ENCODE measurements around the gene MAPK10. TPM values are rescaled to one million over a fixed set of nuclear protein-coding genes. Genes with fewer than 3 reads are reported as not detected.

The MAPK10 gene
- total and polyA plus RNA-seq, 2 donors (not counting 3 experiments of a cell fraction or from before 2014, with no cell fraction given): 0.17 TPM; not detected in 1

DNA sequence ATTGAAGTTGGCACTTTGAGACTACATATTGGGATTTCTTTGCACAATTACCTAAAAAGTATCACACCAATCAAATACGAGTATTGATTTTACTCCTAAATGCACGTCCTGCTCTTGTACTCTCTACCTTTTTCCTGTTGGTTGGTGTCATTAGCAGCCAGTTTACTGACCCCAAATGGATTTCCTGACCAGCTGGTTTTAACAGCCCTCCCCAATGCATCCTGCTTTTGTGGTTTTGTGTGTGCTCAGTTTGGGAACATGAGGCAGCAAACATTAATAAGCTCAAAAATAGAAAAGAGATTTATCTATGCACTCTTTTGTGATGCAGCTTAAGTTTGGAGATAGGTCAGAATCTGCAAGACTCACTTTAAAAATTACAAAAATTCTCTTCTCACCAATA is 230.3 kb downstream of the MAPK10 start:
- no TSS peak for BruUV-seq (replicated peaks)

DNA sequence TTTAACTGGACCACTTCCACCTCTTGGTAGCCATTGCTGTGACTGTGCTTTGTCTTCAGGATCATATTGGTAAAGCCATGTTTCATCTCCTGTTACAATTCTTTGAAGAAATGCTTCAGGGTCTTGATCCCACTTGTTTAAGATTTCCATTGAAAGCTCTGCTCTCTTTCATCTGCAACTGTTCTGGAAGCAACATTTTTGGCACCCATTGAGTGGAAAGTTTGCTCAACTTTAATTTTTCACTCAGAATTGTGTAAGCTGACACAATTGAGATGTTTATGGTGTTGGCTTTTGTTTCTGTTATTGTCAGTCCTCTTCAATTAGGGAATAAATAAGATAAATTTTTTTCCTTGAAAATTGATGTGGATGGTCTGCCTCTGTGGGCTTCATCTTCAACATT is 237.4 kb downstream of the MAPK10 start:
- FAIRE-seq (no peak), DNase-seq (ENCODE audit: low read depth, low spot score) (no peak)
- POLR2A ChIA-PET: no interaction called here
- Histone ChIP-seq H3K9me3 (replicated peaks; ENCODE audit: control insufficient read depth, insufficient read depth, low read length) (no peaks in the 10 kb centered on the region), H3K4me1 (ENCODE audit: control insufficient read depth, extremely low read depth, insufficient read depth, low read length) (no peaks in the 10 kb centered on the region), H3K4me2 (ENCODE audit: insufficient read depth, low read length) (no peak overlapping the region), H4K20me1 (replicated peaks; ENCODE audit: control insufficient read depth, extremely low read depth, insufficient read depth, low read length) (no peaks in the 10 kb centered on the region), H3K9me1 (replicated peaks; ENCODE audit: control insufficient read depth, extremely low read depth, insufficient read depth, low read length) (no peaks in the 10 kb centered on the region), H2AFZ (ENCODE audit: low read depth, low read length) (no peak overlapping the region), H3K27ac (ENCODE audit: insufficient read depth, low read depth, low read length) (no peak overlapping the region), H3K9ac (replicated peaks; ENCODE audit: extremely low read depth, insufficient read depth, low read length) (no peak overlapping the region), H3K4me3 (replicated peaks in 1 of 3; ENCODE audit: insufficient read depth in 1 of 3, low read depth in 1 of 3, low read length in 3 of 3) (no peak overlapping the region), H3K36me3 (ENCODE audit: control insufficient read depth in 2 of 2, extremely low read depth in 1 of 2, insufficient read depth in 2 of 2, low read length in 2 of 2) (no peaks in the 10 kb centered on the region), H3K27me3 (ENCODE audit: control insufficient read depth in 2 of 2, insufficient read depth in 2 of 2, low read length in 2 of 2) (peaks cover 0 to 3% of the 10 kb centered on the region in 2 experiments), H3K79me2 (ENCODE audit: control insufficient read depth, insufficient read depth, low read length) (no peaks in the 10 kb centered on the region)
- CTCF ChIA-PET: no interaction called here
- intact Hi-C loops (cut with micrococcal nuclease): no loop called here
- TF ChIP-seq MYC (IDR thresholded peaks at IDR 0.05; ENCODE audit: low read depth, low read length): no peak
- TF ChIP-seq, protein P1, sequence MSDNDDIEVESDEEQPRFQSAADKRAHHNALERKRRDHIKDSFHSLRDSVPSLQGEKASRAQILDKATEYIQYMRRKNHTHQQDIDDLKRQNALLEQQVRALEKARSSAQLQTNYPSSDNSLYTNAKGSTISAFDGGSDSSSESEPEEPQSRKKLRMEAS (IDR thresholded peaks at IDR 0.05; ENCODE audit: insufficient read depth, insufficient read length): no peak
- TF ChIP-seq FOS (IDR thresholded peaks at IDR 0.05; ENCODE audit: borderline replicate concordance, insufficient read depth, low read length): no peak
- TF ChIP-seq JUN (IDR thresholded peaks at IDR 0.05; ENCODE audit: borderline replicate concordance, insufficient read depth, insufficient read length, low read depth): no peak
- TF ChIP-seq POLR2AphosphoS5 (IDR thresholded peaks at IDR 0.05; ENCODE audit: insufficient read depth, low read depth, low read length): no peak
- dilution Hi-C loops (cut with MboI; ENCODE audit: extremely low pct_ligation_motif_present, low sequenced_read_pairs): no loop called here
- no TSS peak for BruUV-seq (replicated peaks)

More for the DNA sequence above, 230.3 kb downstream of the MAPK10 start:
- H3K79me2 ChIP-seq (ENCODE audit: control insufficient read depth, insufficient read depth, low read length): no peaks in the 10 kb centered on the region
- ChIA-PET CTCF (interaction anchor here (1.4 kb wide), 1 partner anchor 10 kb away, joined by 3 read pairs; no protein-coding TSS in a partner anchor), POLR2A (no interaction called here)
- peaks cover 0 to 3% of the 10 kb centered on the region in 2 experiments for H3K27me3 ChIP-seq (ENCODE audit: control insufficient read depth in 2 of 2, insufficient read depth in 2 of 2, low read length in 2 of 2)
- H3K4me3 ChIP-seq (replicated peaks in 1 of 3; ENCODE audit: insufficient read depth in 1 of 3, low read depth in 1 of 3, low read length in 3 of 3): no peak overlapping the region
- intact Hi-C loops (cut with micrococcal nuclease) (no loop called here), dilution Hi-C loops (cut with MboI; ENCODE audit: extremely low pct_ligation_motif_present, low sequenced_read_pairs) (no loop called here)
- no peaks in the 10 kb centered on the region for H3K9me3 ChIP-seq (replicated peaks; ENCODE audit: control insufficient read depth, insufficient read depth, low read length)
- H3K4me1 ChIP-seq (ENCODE audit: control insufficient read depth, extremely low read depth, insufficient read depth, low read length): no peaks in the 10 kb centered on the region
- no peak overlapping the region for H3K4me2 ChIP-seq (ENCODE audit: insufficient read depth, low read length)
- H3K36me3 ChIP-seq (ENCODE audit: control insufficient read depth in 2 of 2, extremely low read depth in 1 of 2, insufficient read depth in 2 of 2, low read length in 2 of 2): no peaks in the 10 kb centered on the region
- no peaks in the 10 kb centered on the region for H4K20me1 ChIP-seq (replicated peaks; ENCODE audit: control insufficient read depth, extremely low read depth, insufficient read depth, low read length)
- FAIRE-seq (no peak), DNase-seq (ENCODE audit: low read depth, low spot score) (no peak)
- no peaks in the 10 kb centered on the region for H3K9me1 ChIP-seq (replicated peaks; ENCODE audit: control insufficient read depth, extremely low read depth, insufficient read depth, low read length)
- H2AFZ ChIP-seq (ENCODE audit: low read depth, low read length): no peak overlapping the region
- no peak overlapping the region for H3K27ac ChIP-seq (ENCODE audit: insufficient read depth, low read depth, low read length)
- no peak overlapping the region for H3K9ac ChIP-seq (replicated peaks; ENCODE audit: extremely low read depth, insufficient read depth, low read length)
- TF ChIP-seq JUN (IDR thresholded peaks at IDR 0.05; ENCODE audit: borderline replicate concordance, insufficient read depth, insufficient read length, low read depth) (no peak), EZH2 (IDR thresholded peaks at IDR 0.05; ENCODE audit: borderline replicate concordance, low read depth, low read length, severe bottlenecking) (no peak)

All from endothelial cell of umbilical vein (primary cell).